HT1080 (cell line): ENCODE data around the gene YPEL2. TPM values are rescaled to one million over a fixed set of nuclear protein-coding genes. Genes with fewer than 3 reads are reported as not detected.
A peak's percentile ranks its signal among the peaks of the same experiment; 100 is the strongest.

Source experiments
- DNase-seq: peaks from one replicate; pipeline ENCODE4 v3.0.0-alpha.2; 2015; ENCODE audit warnings: low read depth
- total RNA-seq: library from RNA; depleted of rRNA; stranded (reverse); fragments of >200 nt; shearing (Covaris generic); gene quantifications from 2 replicates; pipeline ENCODE4 v1.2.3, GENCODE V29; 2014

Gene YPEL2
- total RNA-seq, 1 experiment from 2014 or later = 1.1 TPM

GRCh38 chr17:59356543-59357218, 25.2 kb downstream of the YPEL2 start:
- DNase-seq = no peak

GRCh38 chr17:59357219-59357697, 25.8 kb downstream of the YPEL2 start:
- DNase-seq = no peak

DNA sequence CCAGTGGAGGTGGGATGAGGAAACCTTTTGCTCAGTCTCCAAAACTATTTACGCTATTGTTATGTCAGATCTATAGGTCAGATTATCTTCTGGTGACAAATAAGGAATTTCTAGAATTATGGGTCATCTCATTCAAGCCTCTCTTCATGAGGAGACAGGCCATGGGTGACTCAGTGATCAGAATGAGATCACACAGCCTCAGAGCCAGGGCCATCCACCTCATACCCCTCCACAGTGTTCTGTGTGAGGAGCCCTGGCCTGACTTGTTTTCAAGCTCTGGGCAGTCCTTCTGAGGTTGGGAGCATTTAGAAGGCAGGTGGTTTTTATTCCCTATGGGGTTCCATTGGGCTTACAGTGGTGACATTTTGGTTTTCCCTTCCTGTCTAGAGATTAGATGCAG, 26.5 kb downstream of the YPEL2 start:
- peak; percentile 67 for DNase-seq

DNA sequence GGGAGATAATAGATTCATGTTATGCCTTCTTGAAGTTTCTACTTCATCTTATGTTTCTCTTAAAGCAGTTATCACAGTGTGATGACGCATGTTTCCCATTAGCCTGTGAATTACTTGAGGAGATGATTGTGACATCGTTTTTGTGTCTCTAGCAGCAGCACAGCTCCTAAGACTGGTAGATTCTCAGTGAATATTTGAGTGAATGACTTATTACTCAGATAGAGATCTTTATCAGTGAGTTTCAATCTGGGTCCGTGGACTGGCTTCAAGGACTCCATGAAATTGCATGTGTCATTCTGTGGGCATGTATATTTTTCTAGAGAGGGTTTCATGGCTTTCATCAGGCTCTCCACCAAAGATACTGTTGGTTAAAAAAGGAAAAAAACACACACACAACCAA, 29.9 kb downstream of the YPEL2 start:
- peak; percentile 66 for DNase-seq

DNA sequence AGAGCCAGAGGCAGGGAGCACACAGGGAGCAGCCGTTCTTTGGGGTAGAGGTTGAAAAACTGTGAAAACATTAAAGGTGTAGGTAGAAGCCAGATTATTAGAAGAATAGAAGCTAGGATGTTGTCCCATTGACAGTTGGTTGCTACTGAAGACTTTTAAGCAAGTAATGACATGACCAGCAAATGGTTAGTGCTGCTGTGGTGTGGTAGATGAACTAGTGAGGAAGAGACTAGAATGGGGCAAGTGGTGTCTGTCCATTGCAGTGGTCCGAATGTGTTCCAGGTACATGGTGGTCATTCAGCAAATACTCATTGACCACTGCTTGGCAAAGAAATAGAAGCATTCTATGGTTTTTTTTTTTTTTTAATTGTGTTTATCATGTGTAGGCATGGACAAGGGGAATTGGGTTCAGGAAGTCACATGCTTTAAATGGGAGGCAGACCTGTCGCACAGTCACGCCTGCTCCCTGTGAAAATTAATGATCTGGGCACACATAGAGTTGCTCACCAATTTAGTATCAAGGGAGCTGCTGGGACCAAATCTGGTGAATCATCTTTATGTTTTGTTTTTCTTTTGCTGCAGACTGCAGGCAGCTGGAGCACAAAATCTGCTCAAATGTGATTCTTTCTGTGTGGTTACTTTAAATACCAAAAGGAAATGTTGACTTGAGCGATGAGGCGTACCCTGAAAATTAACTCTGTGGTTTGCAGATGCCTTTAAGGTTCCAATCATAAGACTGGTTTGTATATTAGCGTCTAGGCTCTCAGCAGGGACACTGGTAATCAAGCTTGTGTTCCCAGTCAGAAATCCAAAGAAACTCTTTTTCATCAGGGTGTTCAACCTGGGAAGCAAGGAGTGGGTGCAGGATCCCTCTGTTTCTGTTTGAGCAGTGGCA, 30.7 kb downstream of the YPEL2 start:
- DNase-seq = peak; percentile 81

GRCh38 chr17:59362811-59363205, 31.4 kb downstream of the YPEL2 start:
- DNase-seq = no peak

GRCh38 chr17:59365383-59365981, 34.0 kb downstream of the YPEL2 start:
- DNase-seq = no peak

GRCh38 chr17:59366040-59366757, 34.7 kb downstream of the YPEL2 start:
- no peak for DNase-seq

DNA sequence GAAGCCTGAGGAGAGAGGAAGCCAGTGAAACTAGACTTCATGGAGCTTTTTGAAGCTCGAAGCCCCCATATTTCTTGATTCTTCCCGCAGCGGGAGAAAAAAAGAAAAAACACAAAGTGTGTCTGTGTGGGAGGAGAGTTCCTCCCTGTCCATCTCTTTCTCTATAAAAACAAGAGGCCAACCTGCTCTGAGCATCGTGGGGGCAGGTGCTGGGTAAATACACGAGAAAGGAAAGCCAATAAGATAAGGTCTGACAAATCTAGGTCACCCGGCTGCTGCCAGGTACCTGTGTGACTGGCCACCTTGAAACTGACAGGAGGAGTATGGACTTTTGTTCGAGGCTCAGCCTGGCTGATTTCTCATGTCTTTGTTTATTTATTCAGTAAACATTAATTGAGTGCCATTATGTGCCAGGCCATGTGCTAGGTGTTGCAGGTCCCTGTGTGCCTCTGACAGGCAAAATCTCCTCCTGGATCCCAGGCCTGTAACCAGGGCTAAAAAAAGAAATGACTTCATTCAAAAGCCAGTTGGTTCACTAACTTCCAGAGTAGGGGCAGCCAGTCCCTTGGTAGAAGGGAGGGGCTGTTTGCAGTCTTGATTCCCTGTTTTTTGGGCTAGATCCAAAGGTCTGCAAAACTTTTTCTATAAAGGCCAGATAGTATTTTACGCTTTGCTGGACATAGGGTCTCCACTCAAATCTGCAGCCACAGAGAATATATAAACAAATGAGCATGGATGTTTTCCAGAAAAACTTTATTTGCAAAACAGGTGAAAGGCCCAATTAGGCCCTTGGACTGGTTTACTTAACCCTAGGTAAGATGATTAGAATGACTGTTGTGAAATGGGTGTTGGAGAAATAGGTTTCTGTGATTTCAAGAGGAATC, 35.6 kb downstream of the YPEL2 start:
- no peak for DNase-seq

DNA sequence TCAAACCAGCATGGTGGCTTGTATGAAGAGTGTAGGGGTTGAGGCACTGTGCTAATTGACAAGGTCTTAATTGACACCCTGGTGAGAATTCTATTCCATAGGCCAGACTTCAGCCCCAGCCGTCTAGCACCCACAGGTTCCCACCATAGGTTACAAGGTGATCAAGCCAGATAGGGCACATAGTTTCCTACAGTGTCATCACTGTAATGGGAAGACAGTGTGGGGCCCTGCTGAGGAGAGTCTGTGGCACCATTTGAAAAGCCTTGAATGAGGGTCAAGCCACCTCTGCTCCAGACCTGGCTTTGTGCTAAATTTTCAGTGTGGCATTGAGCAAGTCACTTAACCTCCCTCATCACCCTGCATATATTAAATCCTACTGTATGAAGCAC, 36.2 kb downstream of the YPEL2 start:
- no peak for DNase-seq

GRCh38 chr17:59368218-59368857, 36.9 kb downstream of the YPEL2 start:
- no peak for DNase-seq

DNA sequence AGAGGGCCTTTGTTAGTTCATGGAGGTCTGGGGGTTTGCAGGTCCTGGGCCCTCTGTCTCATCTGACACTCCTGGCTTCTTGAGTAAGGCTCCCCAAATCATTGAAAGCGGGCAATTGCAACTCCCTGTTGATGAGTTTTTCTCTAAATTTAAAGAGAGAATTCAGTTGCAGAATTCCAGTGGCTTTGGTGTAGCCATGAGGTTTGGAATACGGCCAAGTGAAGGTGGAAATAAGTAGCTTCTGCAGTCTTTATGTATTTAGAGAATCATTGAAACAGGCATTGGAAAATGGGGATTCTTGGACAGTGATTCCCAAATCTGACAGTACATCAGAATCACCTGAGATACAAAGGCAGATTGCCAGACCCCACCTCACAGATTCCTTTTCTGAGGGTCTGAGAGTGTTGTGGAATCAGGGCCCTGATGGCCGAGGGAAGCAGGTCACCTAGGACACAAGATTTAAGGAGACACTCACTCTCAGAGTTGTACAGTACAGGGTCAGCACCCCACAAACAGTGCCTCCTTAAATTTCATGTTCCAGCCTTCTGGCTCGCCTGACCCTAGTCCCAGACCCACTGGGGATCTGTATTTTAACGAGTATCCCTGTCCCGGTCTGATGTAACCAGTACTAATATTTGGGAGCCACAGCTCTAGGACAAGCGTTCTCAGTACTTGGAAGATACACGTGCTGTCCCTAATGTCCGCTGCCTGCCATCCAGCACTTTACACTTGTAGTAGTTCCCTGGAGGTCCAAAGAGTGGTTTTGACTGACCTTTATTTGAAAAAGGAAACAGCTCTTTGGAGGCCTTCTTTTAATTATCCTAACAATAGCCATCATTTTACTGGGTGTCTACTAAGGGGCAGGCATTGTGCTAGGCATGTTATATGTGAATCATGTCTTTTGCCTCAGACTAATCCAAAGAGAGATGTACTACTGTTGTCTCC, 37.8 kb downstream of the YPEL2 start:
- no peak for DNase-seq

GRCh38 chr17:59370593-59371299, 39.3 kb downstream of the YPEL2 start:
- no peak for DNase-seq

DNA sequence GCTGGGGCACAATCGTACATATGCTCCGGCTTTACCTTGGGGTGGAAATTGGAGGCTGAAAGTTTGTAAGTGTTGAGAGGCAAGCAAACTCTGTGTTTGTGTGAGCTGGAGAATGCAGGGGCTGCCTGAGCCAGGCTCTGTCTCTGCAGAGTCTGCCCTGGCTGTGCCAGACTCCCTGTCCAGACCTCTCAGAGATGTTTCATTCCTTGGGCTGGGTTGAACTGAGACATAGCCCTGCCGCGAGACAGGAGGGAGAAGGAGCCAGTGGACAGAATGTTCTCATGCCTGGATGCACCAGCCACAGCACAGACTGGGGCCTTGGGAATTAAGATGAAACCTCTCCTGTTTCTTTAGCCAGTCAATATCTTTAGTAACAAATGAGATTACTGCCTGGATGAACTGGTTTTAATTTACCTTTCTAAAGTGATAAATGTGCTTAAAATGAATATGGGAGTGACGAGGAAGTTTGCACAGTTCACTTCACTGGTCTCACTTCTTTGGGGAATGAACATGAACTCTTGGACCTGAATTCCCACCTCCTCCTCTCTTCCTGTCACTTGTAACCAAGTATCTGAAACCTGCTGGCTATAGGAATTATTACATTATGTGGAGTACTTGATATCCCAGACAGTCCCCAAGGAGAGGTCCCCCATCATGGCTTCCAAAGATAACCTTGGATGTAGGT, 40.1 kb downstream of the YPEL2 start:
- no peak for DNase-seq

DNA sequence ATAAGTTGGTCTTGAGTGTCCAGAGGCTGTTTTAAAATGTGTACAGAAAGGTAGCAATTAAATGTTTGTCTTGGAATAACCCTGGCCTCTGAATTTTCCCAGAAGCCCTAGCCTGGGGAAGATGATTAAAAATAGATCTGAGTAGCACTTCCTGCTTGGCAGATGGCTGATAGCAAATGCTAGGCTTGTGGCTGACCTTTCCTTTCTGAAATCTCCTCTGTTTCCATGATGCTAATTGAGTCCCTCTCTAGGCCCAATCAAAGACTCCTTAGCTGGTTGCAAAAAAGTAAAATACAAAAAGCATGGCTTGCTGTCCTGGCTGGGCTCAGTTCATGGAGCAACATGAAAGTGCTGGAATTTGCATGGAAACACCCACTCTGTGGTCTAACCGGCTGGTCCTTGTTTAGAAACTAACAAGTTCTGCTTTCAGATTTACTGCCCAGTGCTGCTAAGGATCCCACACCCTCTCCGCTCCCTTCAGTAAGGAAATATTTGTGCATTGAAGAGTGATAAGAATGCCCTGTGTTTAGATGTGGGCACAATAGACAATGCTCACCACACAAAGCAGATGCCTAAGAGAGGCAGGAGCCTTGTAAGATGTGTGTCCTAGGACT, 40.8 kb downstream of the YPEL2 start:
- DNase-seq = peak; percentile 24

- DNase-seq = no peak
These were observed 42.5 kb downstream of the YPEL2 start for GRCh38 chr17:59373882-59374495.

- no peak for DNase-seq
These were observed 43.2 kb downstream of the YPEL2 start for GRCh38 chr17:59374612-59375011.
